ENCODE data around the gene PFDN2. TPM values are rescaled to one million over a fixed set of nuclear protein-coding genes. Genes with fewer than 3 reads are reported as not detected.

PFDN2 gene
- total RNA-seq, 4 donors from 2014 or later = 23.8 to 58.2 (median 30.3) TPM

- TF ChIP-seq CTCF (IDR thresholded peaks at IDR 0.05) = no peak
- no peak for TF ChIP-seq POLR2A (IDR thresholded peaks at IDR 0.05)
- Histone ChIP-seq H3K9me3 (no peaks in the 10 kb centered on the region), H3K27ac (no peak overlapping the region), H3K27me3 (no peaks in the 10 kb centered on the region), H3K36me3 (no peaks in the 10 kb centered on the region), H3K4me1 (no peaks in the 10 kb centered on the region), H3K4me3 (replicated peaks in 1 of 3) (no peak overlapping the region)
- DNase-seq = no peak
- 93 to 95% methylated on average over 19 of the region's 19 CpGs for WGBS, 2 donors
- intact Hi-C loops (cut with DNase I) = no loop called here
Measured at GRCh38 chr1:161072751-161073449, 44.9 kb downstream of the PFDN2 start.

GRCh38 chr1:161071886-161072371, 45.9 kb downstream of the PFDN2 start:
- Histone ChIP-seq H3K36me3 (no peaks in the 10 kb centered on the region), H3K27me3 (no peaks in the 10 kb centered on the region), H3K4me3 (replicated peaks in 1 of 3) (no peak overlapping the region), H3K9me3 (no peaks in the 10 kb centered on the region), H3K27ac (no peak overlapping the region), H3K4me1 (no peaks in the 10 kb centered on the region)
- intact Hi-C loops (cut with DNase I) = no loop called here
- WGBS, 2 donors = 70 to 75% methylated on average over 9 of the region's 9 CpGs
- TF ChIP-seq CTCF (IDR thresholded peaks at IDR 0.05) = peak in 3 of 6 experiments; percentile 19 to 33 (median 24)
- no peak for TF ChIP-seq POLR2A (IDR thresholded peaks at IDR 0.05)
- peak; percentile 27 to 39 for DNase-seq

- TF ChIP-seq POLR2A (IDR thresholded peaks at IDR 0.05) (no peak), CTCF (IDR thresholded peaks at IDR 0.05) (no peak)
- intact Hi-C loops (cut with DNase I) = no loop called here
- Histone ChIP-seq H3K36me3 (no peaks in the 10 kb centered on the region), H3K27ac (no peak overlapping the region), H3K4me1 (no peaks in the 10 kb centered on the region), H3K27me3 (no peaks in the 10 kb centered on the region), H3K9me3 (no peaks in the 10 kb centered on the region), H3K4me3 (replicated peaks in 1 of 3) (no peak overlapping the region)
- no peak for DNase-seq
- WGBS, 2 donors = 90 to 92% methylated on average over 4 of the region's 4 CpGs
Measured at GRCh38 chr1:161070761-161071160, 47.1 kb downstream of the PFDN2 start.

GRCh38 chr1:161069731-161070270, 48.0 kb downstream of the PFDN2 start, which contains the start of gene ARHGAP30:
TSS of gene ARHGAP30 (minus strand) at chr1:161069891. CDS start at chr1:161069624, 267 bp downstream.
- 60 to 87% methylated on average over 7 to 9 of the region's 9 CpGs for WGBS, 2 donors
- no peak within 1 kb of the TSS for H3K4me3 ChIP-seq (replicated peaks in 1 of 3)
- intact Hi-C loops (cut with DNase I) = no loop called here
- no peaks in the 10 kb centered on the region for H3K4me1 ChIP-seq
- DNase-seq = peak; percentile 17 to 21
- no peaks in the 10 kb centered on the region for H3K36me3 ChIP-seq
- H3K9me3 ChIP-seq = no peaks in the 10 kb centered on the region
- no peaks in the 10 kb centered on the region for H3K27me3 ChIP-seq
- no peak for TF ChIP-seq POLR2A (IDR thresholded peaks at IDR 0.05)
- no peak for TF ChIP-seq CTCF (IDR thresholded peaks at IDR 0.05)
- peak within 1 kb of the TSS in 1 of 3 donors; percentile 24 for H3K27ac ChIP-seq

GRCh38 chr1:161069241-161069640, 48.6 kb downstream of the PFDN2 start:
- no peak for DNase-seq
- TF ChIP-seq POLR2A (IDR thresholded peaks at IDR 0.05) (no peak), CTCF (IDR thresholded peaks at IDR 0.05) (no peak)

More at GRCh38 chr1:161069241-161069640, 48.6 kb downstream of the PFDN2 start:
- Histone ChIP-seq H3K4me1 (no peaks in the 10 kb centered on the region), H3K36me3 (no peaks in the 10 kb centered on the region), H3K4me3 (replicated peaks in 1 of 3) (no peak overlapping the region), H3K9me3 (no peaks in the 10 kb centered on the region), H3K27ac (peak overlapping the region in 1 of 3 donors; percentile 24), H3K27me3 (no peaks in the 10 kb centered on the region)
- intact Hi-C loops (cut with DNase I) = no loop called here
- 71 to 81% methylated on average over 8 to 9 of the region's 9 CpGs for WGBS, 2 donors

Data from thyroid gland (tissue), 4 donors.